ENCODE measurements around the gene TNIP2.

- TF ChIP-seq ISL1 (CRISPR knock-in tag; IDR thresholded peaks at IDR 0.05) (no peak), TSHZ2 (CRISPR knock-in tag; IDR thresholded peaks at IDR 0.05) (no peak), PPARA (CRISPR knock-in tag; IDR thresholded peaks at IDR 0.05; ENCODE audit: borderline replicate concordance) (no peak), CSRNP3 (CRISPR knock-in tag; IDR thresholded peaks at IDR 0.05) (no peak), CSDC2 (CRISPR knock-in tag; IDR thresholded peaks at IDR 0.05) (no peak), TOX (CRISPR knock-in tag; IDR thresholded peaks at IDR 0.05; ENCODE audit: borderline replicate concordance) (no peak), POU6F1 (CRISPR knock-in tag; IDR thresholded peaks at IDR 0.05; ENCODE audit: borderline replicate concordance, low read depth) (no peak), CREB5 (CRISPR knock-in tag; IDR thresholded peaks at IDR 0.05; ENCODE audit: low read depth) (no peak), RARB (CRISPR knock-in tag; IDR thresholded peaks at IDR 0.05) (no peak), ESRRG (CRISPR knock-in tag; IDR thresholded peaks at IDR 0.05) (no peak), PATZ1 (CRISPR knock-in tag; IDR thresholded peaks at IDR 0.05; ENCODE audit: borderline replicate concordance) (no peak), SNAI2 (CRISPR knock-in tag; IDR thresholded peaks at IDR 0.05) (no peak), BACH2 (CRISPR knock-in tag; IDR thresholded peaks at IDR 0.05; ENCODE audit: borderline replicate concordance) (no peak), ZFP30 (CRISPR knock-in tag; IDR thresholded peaks at IDR 0.05) (no peak)
These were observed 36.2 kb upstream of the TNIP2 start for GRCh38 chr4:2792396-2792710.

Measured in SK-N-SH treated with all-trans-retinoic acid at 6 μM for 48 hours (cell line).